ENCODE measurements around the gene ACER1. TPM values are rescaled to one million over a fixed set of nuclear protein-coding genes. Genes with fewer than 3 reads are reported as not detected.
"Not testable (repeated sequence)": the region's sequence is repeated elsewhere in the genome, so short reads cannot be mapped to it uniquely, and the experiment has no call there.

The ACER1 gene
- total RNA-seq, 4 donors from 2014 or later = 0.67 TPM; not detected in 3

GRCh38 chr19:6352381-6353165 lies 19.2 kb upstream of the ACER1 start:
- H3K4me3 ChIP-seq = no peak overlapping the region
- H3K27ac ChIP-seq = no peak overlapping the region
- no peaks in the 10 kb centered on the region for H3K27me3 ChIP-seq
- no peak for DNase-seq
- no peaks in the 10 kb centered on the region for H3K36me3 ChIP-seq
- H3K4me1 ChIP-seq = no peaks in the 10 kb centered on the region
- H3K9me3 ChIP-seq = no peaks in the 10 kb centered on the region
- TF ChIP-seq, protein P1, sequence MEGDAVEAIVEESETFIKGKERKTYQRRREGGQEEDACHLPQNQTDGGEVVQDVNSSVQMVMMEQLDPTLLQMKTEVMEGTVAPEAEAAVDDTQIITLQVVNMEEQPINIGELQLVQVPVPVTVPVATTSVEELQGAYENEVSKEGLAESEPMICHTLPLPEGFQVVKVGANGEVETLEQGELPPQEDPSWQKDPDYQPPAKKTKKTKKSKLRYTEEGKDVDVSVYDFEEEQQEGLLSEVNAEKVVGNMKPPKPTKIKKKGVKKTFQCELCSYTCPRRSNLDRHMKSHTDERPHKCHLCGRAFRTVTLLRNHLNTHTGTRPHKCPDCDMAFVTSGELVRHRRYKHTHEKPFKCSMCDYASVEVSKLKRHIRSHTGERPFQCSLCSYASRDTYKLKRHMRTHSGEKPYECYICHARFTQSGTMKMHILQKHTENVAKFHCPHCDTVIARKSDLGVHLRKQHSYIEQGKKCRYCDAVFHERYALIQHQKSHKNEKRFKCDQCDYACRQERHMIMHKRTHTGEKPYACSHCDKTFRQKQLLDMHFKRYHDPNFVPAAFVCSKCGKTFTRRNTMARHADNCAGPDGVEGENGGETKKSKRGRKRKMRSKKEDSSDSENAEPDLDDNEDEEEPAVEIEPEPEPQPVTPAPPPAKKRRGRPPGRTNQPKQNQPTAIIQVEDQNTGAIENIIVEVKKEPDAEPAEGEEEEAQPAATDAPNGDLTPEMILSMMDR (IDR thresholded peaks at IDR 0.05) = no peak
- no peak for TF ChIP-seq POLR2A (IDR thresholded peaks at IDR 0.05)

DNA sequence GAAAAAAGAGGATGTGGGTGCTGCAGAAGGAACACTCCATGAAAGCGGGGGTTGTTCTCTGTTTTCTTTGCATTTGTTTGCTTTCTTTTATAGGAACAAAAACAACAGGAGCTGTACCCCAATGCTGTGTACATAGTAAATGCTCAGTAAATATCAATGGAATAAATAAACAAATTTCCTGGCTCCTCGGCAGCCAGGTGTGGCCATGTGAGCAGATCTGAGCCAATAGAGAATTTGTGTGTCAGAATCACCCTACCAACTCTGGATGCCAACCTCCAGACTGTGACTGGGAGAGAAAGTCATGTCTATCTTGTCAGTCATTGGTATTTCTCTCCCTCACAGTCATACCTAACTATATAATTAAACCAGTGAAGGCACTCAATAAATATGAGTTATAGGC lies 17.3 kb upstream of the ACER1 start:
- no peak overlapping the region for H3K27ac ChIP-seq
- TF ChIP-seq POLR2A (IDR thresholded peaks at IDR 0.05) = no peak
- TF ChIP-seq, protein P1 (IDR thresholded peaks at IDR 0.05) = no peak
- H3K36me3 ChIP-seq = no peaks in the 10 kb centered on the region
- H3K4me1 ChIP-seq = no peaks in the 10 kb centered on the region
- no peak for DNase-seq
- H3K9me3 ChIP-seq = no peaks in the 10 kb centered on the region
- H3K27me3 ChIP-seq = no peaks in the 10 kb centered on the region
- H3K4me3 ChIP-seq = no peak overlapping the region

DNA sequence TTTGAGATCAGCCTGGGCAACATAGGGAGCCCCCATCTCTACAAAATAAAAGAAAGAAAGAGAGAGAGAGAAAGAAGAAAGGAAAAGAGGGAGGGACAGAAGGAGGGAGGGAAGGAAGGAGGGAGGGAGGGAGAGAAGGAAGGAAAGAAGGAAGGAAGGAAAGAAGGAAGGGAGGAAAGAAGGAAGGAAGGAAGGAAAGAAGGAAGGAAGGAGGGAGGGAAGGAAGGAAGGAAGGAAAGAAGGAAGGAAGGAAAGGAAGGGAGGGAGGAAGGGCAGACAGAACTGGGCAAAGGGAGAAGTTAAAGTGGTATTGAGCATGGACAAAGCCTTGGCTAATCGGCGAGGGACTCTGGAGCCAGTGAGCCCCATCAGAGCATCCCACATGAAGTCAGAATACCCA lies 15.9 kb upstream of the ACER1 start:
- H3K27me3 ChIP-seq, H3K36me3 ChIP-seq, DNase-seq, H3K9me3 ChIP-seq, H3K4me1 ChIP-seq, H3K4me3 ChIP-seq, H3K27ac ChIP-seq: not testable (repeated sequence)

GRCh38 chr19:6343462-6343861 lies 10.1 kb upstream of the ACER1 start:
- Histone ChIP-seq H3K4me1 (no peaks in the 10 kb centered on the region), H3K4me3 (no peak overlapping the region), H3K27me3 (no peaks in the 10 kb centered on the region), H3K27ac (no peak overlapping the region), H3K36me3 (no peaks in the 10 kb centered on the region), H3K9me3 (no peaks in the 10 kb centered on the region)
- TF ChIP-seq POLR2A (IDR thresholded peaks at IDR 0.05) = no peak
- TF ChIP-seq, protein P1 (IDR thresholded peaks at IDR 0.05) = no peak
- no peak for DNase-seq

- DNase-seq = no peak
Measured at GRCh38 chr19:6340493-6341201, 7.2 kb upstream of the ACER1 start.

More at GRCh38 chr19:6340493-6341201, 7.2 kb upstream of the ACER1 start:
- H3K4me1 ChIP-seq = no peaks in the 10 kb centered on the region
- H3K4me3 ChIP-seq = no peak overlapping the region
- H3K9me3 ChIP-seq = no peaks in the 10 kb centered on the region
- H3K27me3 ChIP-seq = no peaks in the 10 kb centered on the region
- no peak overlapping the region for H3K27ac ChIP-seq
- H3K36me3 ChIP-seq = no peaks in the 10 kb centered on the region
- no peak for TF ChIP-seq POLR2A (IDR thresholded peaks at IDR 0.05)
- TF ChIP-seq, protein P1 (IDR thresholded peaks at IDR 0.05) = no peak
